BE2C (cell line): ENCODE data around the gene UCK2.
A peak's percentile ranks its signal among the peaks of the same experiment; 100 is the strongest.

Experiments
- DNase-seq: peaks from one replicate; pipeline ENCODE4 v3.0.0-alpha.2; 2020
- H3K27me3 ChIP-seq: fragments of 250-450 bp; sonication (Bioruptor Pico); 2 replicates; pipeline ENCODE4 v1.5.1; 2020; ENCODE audit warnings: mild to moderate bottlenecking
- H3K36me3 ChIP-seq: fragments of 250-450 bp; sonication (Bioruptor Pico); 2 replicates; pipeline ENCODE4 v1.5.1; 2020; ENCODE audit warnings: mild to moderate bottlenecking
- H3K4me1 ChIP-seq: fragments of 250-450 bp; sonication (Bioruptor Pico); 2 replicates; pipeline ENCODE4 v1.5.1; 2020
- H3K4me3 ChIP-seq: 2 replicates; pipeline ENCODE4 v1.5.1; 2011; ENCODE audit warnings: low read depth, low read length
- H3K9me3 ChIP-seq: fragments of 250-450 bp; sonication (Bioruptor Pico); 2 replicates; pipeline ENCODE4 v1.5.1; 2020
- CTCF ChIP-seq: IDR thresholded peaks from 2 replicates; pipeline ENCODE4 v1.5.1; 2012; ENCODE audit warnings: mild to moderate bottlenecking, low read depth, low read length

UCK2 gene

GRCh38 chr1:165915932-165916348 is 88.5 kb downstream of the UCK2 start:
- no peaks in the 10 kb centered on the region for H3K9me3 ChIP-seq
- H3K4me3 ChIP-seq, result no peak overlapping the region
- H3K27me3 ChIP-seq, result no peaks in the 10 kb centered on the region
- TF ChIP-seq CTCF, result no peak
- H3K36me3 ChIP-seq, result peaks cover 6% of the 10 kb centered on the region
- no peak for DNase-seq
- no peaks in the 10 kb centered on the region for H3K4me1 ChIP-seq

GRCh38 chr1:165917166-165917565 is 89.8 kb downstream of the UCK2 start:
- DNase-seq, result no peak
- TF ChIP-seq CTCF, result no peak
- H3K4me1 ChIP-seq, result no peaks in the 10 kb centered on the region
- H3K27me3 ChIP-seq, result no peaks in the 10 kb centered on the region
- H3K36me3 ChIP-seq, result no peaks in the 10 kb centered on the region; the same call in 1 of the 2 replicates
- H3K9me3 ChIP-seq, result no peaks in the 10 kb centered on the region
- H3K4me3 ChIP-seq, result no peak overlapping the region

- no peak for TF ChIP-seq CTCF
- Histone ChIP-seq H3K4me1 (no peaks in the 10 kb centered on the region), H3K36me3 (no peaks in the 10 kb centered on the region), H3K4me3 (no peak overlapping the region), H3K27me3 (no peaks in the 10 kb centered on the region; the same call in 1 of the 2 replicates), H3K9me3 (no peaks in the 10 kb centered on the region)
- DNase-seq, result no peak
Measured at GRCh38 chr1:165924117-165924516, 96.7 kb downstream of the UCK2 start.

- Histone ChIP-seq H3K36me3 (no peaks in the 10 kb centered on the region), H3K9me3 (no peaks in the 10 kb centered on the region), H3K4me3 (no peak overlapping the region), H3K27me3 (no peaks in the 10 kb centered on the region; the same call in 1 of the 2 replicates), H3K4me1 (no peaks in the 10 kb centered on the region)
- DNase-seq, result no peak
- TF ChIP-seq CTCF, result no peak
Measured at GRCh38 chr1:165925498-165926079, 98.2 kb downstream of the UCK2 start.

- DNase-seq, result no peak
- Histone ChIP-seq H3K36me3 (no peaks in the 10 kb centered on the region), H3K9me3 (no peaks in the 10 kb centered on the region), H3K27me3 (no peaks in the 10 kb centered on the region; the same call in 1 of the 2 replicates), H3K4me3 (no peak overlapping the region), H3K4me1 (no peaks in the 10 kb centered on the region)
- TF ChIP-seq CTCF, result no peak
Measured at GRCh38 chr1:165927169-165927568, 99.8 kb downstream of the UCK2 start.

GRCh38 chr1:165928075-165928731 is 100.8 kb downstream of the UCK2 start:
- H3K27me3 ChIP-seq, result no peaks in the 10 kb centered on the region
- peak; percentile 85 for TF ChIP-seq CTCF

More at GRCh38 chr1:165928075-165928731, 100.8 kb downstream of the UCK2 start:
- DNase-seq, result peak; percentile 53
- Histone ChIP-seq H3K4me3 (no peak overlapping the region), H3K9me3 (no peaks in the 10 kb centered on the region), H3K36me3 (no peaks in the 10 kb centered on the region), H3K4me1 (no peaks in the 10 kb centered on the region)
